Measurements from ENCODE around the gene AAK1. TPM values are rescaled to one million over a fixed set of nuclear protein-coding genes. Genes with fewer than 3 reads are reported as not detected.

AAK1 gene
- total and polyA plus RNA-seq, 4 donors = 10.0 to 56.2 (median 27.3) TPM

DNA sequence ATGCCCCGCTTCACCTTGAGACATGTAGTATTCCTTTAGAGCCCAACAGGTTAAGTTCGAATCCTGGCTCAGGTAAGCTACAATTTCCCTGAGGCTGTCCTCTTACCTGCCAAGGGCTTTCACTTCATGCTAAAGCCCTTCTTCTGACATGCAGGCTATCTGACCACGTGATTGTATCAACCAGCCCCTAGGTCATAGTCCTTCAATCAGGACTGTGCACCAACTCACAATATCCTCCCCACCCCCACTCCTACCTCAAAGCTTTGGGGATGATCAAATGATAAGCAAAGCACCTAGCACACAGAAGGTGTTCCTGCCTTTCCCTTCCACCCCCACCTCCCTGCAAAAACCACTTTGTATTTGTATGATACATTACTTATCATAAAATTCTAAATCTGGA lies 78.9 kb downstream of the AAK1 start:
- Histone ChIP-seq H3K4me3 (no peak overlapping the region), H3K27me3 (ENCODE audit: control insufficient read depth in 3 of 3, insufficient read depth in 3 of 3, low read length in 2 of 3) (no peaks in the 10 kb centered on the region), H3K27ac (ENCODE audit: low read depth in 1 of 2, low read length in 1 of 2) (no peak overlapping the region), H3K4me1 (ENCODE audit: control insufficient read depth in 5 of 5, insufficient read depth in 5 of 5, low read length in 5 of 5) (peaks cover 0 to 40% (median 0%) of the 10 kb centered on the region in 5 donors), H3K9ac (ENCODE audit: insufficient read depth in 1 of 2, low read length in 2 of 2) (no peak overlapping the region), H3K9me3 (ENCODE audit: control insufficient read depth in 4 of 4, insufficient read depth in 3 of 4, low read length in 3 of 4) (no peaks in the 10 kb centered on the region), H3K36me3 (ENCODE audit: control insufficient read depth in 4 of 4, insufficient read depth in 4 of 4, low read length in 4 of 4) (no peaks in the 10 kb centered on the region)
- WGBS, 2 donors = 75 to 81% methylated on average over 3 of the region's 3 CpGs
- no peak for ATAC-seq (ENCODE audit: insufficient read depth, low FRiP score)
- no peak for TF ChIP-seq CTCF (IDR thresholded peaks at IDR 0.05; ENCODE audit: control extremely low read depth, extremely low read depth)
- DNase-seq = no peak

GRCh38 chr2:69563021-69563420 lies 80.5 kb downstream of the AAK1 start:
- no peak for TF ChIP-seq CTCF (IDR thresholded peaks at IDR 0.05; ENCODE audit: control extremely low read depth, extremely low read depth)
- no peak for ATAC-seq (ENCODE audit: insufficient read depth, low FRiP score)

DNA sequence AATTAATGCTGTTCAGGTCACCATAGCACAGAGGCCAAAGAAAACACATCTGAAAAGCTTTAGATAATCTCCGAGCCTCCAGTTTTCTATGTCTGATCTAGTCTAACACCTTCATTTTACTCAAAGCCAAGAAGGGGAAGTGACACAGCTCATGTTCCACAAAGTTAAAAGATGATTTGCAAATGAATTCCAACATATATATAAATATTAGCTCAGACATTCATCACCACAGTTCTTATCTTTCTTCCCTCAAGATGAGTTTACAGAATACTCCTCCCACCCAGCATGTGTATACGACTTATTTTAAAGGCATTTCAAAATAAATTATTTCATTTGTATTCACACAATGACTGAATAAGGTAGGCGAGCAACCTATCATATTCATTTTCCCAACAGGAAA lies 82.4 kb downstream of the AAK1 start:
- peaks cover 0 to 2% (median under 1%) of the 10 kb centered on the region in 4 donors for H3K36me3 ChIP-seq (ENCODE audit: control insufficient read depth in 4 of 4, insufficient read depth in 4 of 4, low read length in 4 of 4)
- DNase-seq (no peak), ATAC-seq (ENCODE audit: insufficient read depth, low FRiP score) (no peak)
- no peaks in the 10 kb centered on the region for H3K27me3 ChIP-seq (ENCODE audit: control insufficient read depth in 3 of 3, insufficient read depth in 3 of 3, low read length in 2 of 3)
- H3K4me1 ChIP-seq (ENCODE audit: control insufficient read depth in 5 of 5, insufficient read depth in 5 of 5, low read length in 5 of 5) = peaks cover 0 to 25% (median 0%) of the 10 kb centered on the region in 5 donors
- H3K9ac ChIP-seq (ENCODE audit: insufficient read depth in 1 of 2, low read length in 2 of 2) = no peak overlapping the region
- H3K27ac ChIP-seq (ENCODE audit: low read depth in 1 of 2, low read length in 1 of 2) = no peak overlapping the region
- no peak overlapping the region for H3K4me3 ChIP-seq
- no peak for TF ChIP-seq CTCF (IDR thresholded peaks at IDR 0.05; ENCODE audit: control extremely low read depth, extremely low read depth)
- 38 to 72% methylated on average over 3 of the region's 3 CpGs for WGBS, 2 donors
- no peaks in the 10 kb centered on the region for H3K9me3 ChIP-seq (ENCODE audit: control insufficient read depth in 4 of 4, insufficient read depth in 3 of 4, low read length in 3 of 4)

More at GRCh38 chr2:69563021-69563420, 80.5 kb downstream of the AAK1 start:
- peaks cover 0 to 2% (median 0%) of the 10 kb centered on the region in 4 donors for H3K36me3 ChIP-seq (ENCODE audit: control insufficient read depth in 4 of 4, insufficient read depth in 4 of 4, low read length in 4 of 4)
- peaks cover 0 to 40% (median 0%) of the 10 kb centered on the region in 5 donors for H3K4me1 ChIP-seq (ENCODE audit: control insufficient read depth in 5 of 5, insufficient read depth in 5 of 5, low read length in 5 of 5)
- no peaks in the 10 kb centered on the region for H3K9me3 ChIP-seq (ENCODE audit: control insufficient read depth in 4 of 4, insufficient read depth in 3 of 4, low read length in 3 of 4)
- H3K9ac ChIP-seq (ENCODE audit: insufficient read depth in 1 of 2, low read length in 2 of 2) = no peak overlapping the region
- 95% methylated on average over 2 of the region's 2 CpGs for WGBS, 2 donors
- no peak overlapping the region for H3K4me3 ChIP-seq
- no peaks in the 10 kb centered on the region for H3K27me3 ChIP-seq (ENCODE audit: control insufficient read depth in 3 of 3, insufficient read depth in 3 of 3, low read length in 2 of 3)
- H3K27ac ChIP-seq (ENCODE audit: low read depth in 1 of 2, low read length in 1 of 2) = no peak overlapping the region
- DNase-seq = no peak

GRCh38 chr2:69560147-69560482 lies 83.4 kb downstream of the AAK1 start:
- WGBS, 2 donors = 88 to 90% methylated on average over 4 of the region's 4 CpGs
- DNase-seq = no peak
- H3K9me3 ChIP-seq (ENCODE audit: control insufficient read depth in 4 of 4, insufficient read depth in 3 of 4, low read length in 3 of 4) = no peaks in the 10 kb centered on the region
- peaks cover 0 to 24% (median 0%) of the 10 kb centered on the region in 5 donors for H3K4me1 ChIP-seq (ENCODE audit: control insufficient read depth in 5 of 5, insufficient read depth in 5 of 5, low read length in 5 of 5)
- H3K9ac ChIP-seq (ENCODE audit: insufficient read depth in 1 of 2, low read length in 2 of 2) = no peak overlapping the region
- H3K36me3 ChIP-seq (ENCODE audit: control insufficient read depth in 4 of 4, insufficient read depth in 4 of 4, low read length in 4 of 4) = peaks cover 0 to 3% (median 1%) of the 10 kb centered on the region in 4 donors
- no peak overlapping the region for H3K4me3 ChIP-seq
- H3K27me3 ChIP-seq (ENCODE audit: control insufficient read depth in 3 of 3, insufficient read depth in 3 of 3, low read length in 2 of 3) = no peaks in the 10 kb centered on the region
- H3K27ac ChIP-seq (ENCODE audit: low read depth in 1 of 2, low read length in 1 of 2) = no peak overlapping the region
- ATAC-seq (ENCODE audit: insufficient read depth, low FRiP score) = no peak
- no peak for TF ChIP-seq CTCF (IDR thresholded peaks at IDR 0.05; ENCODE audit: control extremely low read depth, extremely low read depth)

Measured in lung (tissue), 12 donors.